Prostate gland (tissue), 2 donors: ENCODE data around the gene GALNTL6.

Experiments used
- POLR2A ChIP-seq: fragments of 450-650 bp; IDR thresholded peaks from one replicate; pipeline ENCODE4 v1.6.1; 2016; ENCODE audit warnings: antibody characterized with exemption, mild to moderate bottlenecking
- POLR2AphosphoS5 ChIP-seq: sonication (generic); formaldehyde crosslinking; IDR thresholded peaks from one replicate; pipeline ENCODE4 v1.6.1; 2017; ENCODE audit warnings: antibody characterized with exemption
- TF ChIP-seq, protein P1 (sequence below), 4 experiments: fragments of 200-600 bp in 2 of 4; fragments of 450-650 bp in 2 of 4; sonication (generic) in 2 of 4; IDR thresholded peaks; 1 replicate in 3 of 4; 2 replicates in 1 of 4; pipeline ENCODE4 v1.5.1; 2016 to 2019; ENCODE audit warnings: antibody characterized with exemption in 4 of 4, mild to moderate bottlenecking in 2 of 4, moderate library complexity in 2 of 4

GRCh38 chr4:172554588-172554987 lies 741.4 kb downstream of the GALNTL6 start:
- TF ChIP-seq POLR2AphosphoS5: no peak
- TF ChIP-seq, protein P1, sequence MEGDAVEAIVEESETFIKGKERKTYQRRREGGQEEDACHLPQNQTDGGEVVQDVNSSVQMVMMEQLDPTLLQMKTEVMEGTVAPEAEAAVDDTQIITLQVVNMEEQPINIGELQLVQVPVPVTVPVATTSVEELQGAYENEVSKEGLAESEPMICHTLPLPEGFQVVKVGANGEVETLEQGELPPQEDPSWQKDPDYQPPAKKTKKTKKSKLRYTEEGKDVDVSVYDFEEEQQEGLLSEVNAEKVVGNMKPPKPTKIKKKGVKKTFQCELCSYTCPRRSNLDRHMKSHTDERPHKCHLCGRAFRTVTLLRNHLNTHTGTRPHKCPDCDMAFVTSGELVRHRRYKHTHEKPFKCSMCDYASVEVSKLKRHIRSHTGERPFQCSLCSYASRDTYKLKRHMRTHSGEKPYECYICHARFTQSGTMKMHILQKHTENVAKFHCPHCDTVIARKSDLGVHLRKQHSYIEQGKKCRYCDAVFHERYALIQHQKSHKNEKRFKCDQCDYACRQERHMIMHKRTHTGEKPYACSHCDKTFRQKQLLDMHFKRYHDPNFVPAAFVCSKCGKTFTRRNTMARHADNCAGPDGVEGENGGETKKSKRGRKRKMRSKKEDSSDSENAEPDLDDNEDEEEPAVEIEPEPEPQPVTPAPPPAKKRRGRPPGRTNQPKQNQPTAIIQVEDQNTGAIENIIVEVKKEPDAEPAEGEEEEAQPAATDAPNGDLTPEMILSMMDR (IDR thresholded peaks at IDR 0.05): no peak
- no peak for TF ChIP-seq POLR2A
